ENCODE measurements around the gene PHF13. TPM values are rescaled to one million over a fixed set of nuclear protein-coding genes. Genes with fewer than 3 reads are reported as not detected.

Gene PHF13
- total RNA-seq, 4 donors from 2014 or later: 9.0 to 19.6 (median 17.1) TPM

DNA sequence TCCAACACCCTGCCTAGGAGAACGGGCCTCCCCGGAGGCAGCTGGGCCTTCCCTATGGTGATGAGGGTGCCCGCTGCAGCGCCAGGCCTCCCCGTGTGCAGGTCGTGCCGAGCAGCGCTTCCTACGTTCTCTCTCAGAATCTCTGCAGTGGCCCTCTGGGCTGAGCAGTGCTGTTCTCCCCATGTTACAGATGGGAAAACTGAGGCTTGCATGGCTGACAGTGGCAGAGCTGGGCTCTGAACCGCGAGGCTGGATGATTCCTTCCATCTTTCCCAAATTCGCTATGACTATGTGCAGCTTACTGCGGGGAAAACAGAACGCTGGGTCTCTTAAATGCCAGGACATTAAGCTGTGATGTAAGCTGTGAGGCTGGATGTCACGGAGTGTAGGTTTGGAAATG is 19.7 kb upstream of the PHF13 start:
- TF ChIP-seq, protein P1, sequence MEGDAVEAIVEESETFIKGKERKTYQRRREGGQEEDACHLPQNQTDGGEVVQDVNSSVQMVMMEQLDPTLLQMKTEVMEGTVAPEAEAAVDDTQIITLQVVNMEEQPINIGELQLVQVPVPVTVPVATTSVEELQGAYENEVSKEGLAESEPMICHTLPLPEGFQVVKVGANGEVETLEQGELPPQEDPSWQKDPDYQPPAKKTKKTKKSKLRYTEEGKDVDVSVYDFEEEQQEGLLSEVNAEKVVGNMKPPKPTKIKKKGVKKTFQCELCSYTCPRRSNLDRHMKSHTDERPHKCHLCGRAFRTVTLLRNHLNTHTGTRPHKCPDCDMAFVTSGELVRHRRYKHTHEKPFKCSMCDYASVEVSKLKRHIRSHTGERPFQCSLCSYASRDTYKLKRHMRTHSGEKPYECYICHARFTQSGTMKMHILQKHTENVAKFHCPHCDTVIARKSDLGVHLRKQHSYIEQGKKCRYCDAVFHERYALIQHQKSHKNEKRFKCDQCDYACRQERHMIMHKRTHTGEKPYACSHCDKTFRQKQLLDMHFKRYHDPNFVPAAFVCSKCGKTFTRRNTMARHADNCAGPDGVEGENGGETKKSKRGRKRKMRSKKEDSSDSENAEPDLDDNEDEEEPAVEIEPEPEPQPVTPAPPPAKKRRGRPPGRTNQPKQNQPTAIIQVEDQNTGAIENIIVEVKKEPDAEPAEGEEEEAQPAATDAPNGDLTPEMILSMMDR (IDR thresholded peaks at IDR 0.05; ENCODE audit: low read depth): no peak

GRCh38 chr1:6594977-6595740 is 18.4 kb upstream of the PHF13 start:
- TF ChIP-seq, protein P1 (IDR thresholded peaks at IDR 0.05; ENCODE audit: low read depth): no peak

GRCh38 chr1:6596351-6596750 is 17.2 kb upstream of the PHF13 start:
- TF ChIP-seq, protein P1 (IDR thresholded peaks at IDR 0.05; ENCODE audit: low read depth): no peak

DNA sequence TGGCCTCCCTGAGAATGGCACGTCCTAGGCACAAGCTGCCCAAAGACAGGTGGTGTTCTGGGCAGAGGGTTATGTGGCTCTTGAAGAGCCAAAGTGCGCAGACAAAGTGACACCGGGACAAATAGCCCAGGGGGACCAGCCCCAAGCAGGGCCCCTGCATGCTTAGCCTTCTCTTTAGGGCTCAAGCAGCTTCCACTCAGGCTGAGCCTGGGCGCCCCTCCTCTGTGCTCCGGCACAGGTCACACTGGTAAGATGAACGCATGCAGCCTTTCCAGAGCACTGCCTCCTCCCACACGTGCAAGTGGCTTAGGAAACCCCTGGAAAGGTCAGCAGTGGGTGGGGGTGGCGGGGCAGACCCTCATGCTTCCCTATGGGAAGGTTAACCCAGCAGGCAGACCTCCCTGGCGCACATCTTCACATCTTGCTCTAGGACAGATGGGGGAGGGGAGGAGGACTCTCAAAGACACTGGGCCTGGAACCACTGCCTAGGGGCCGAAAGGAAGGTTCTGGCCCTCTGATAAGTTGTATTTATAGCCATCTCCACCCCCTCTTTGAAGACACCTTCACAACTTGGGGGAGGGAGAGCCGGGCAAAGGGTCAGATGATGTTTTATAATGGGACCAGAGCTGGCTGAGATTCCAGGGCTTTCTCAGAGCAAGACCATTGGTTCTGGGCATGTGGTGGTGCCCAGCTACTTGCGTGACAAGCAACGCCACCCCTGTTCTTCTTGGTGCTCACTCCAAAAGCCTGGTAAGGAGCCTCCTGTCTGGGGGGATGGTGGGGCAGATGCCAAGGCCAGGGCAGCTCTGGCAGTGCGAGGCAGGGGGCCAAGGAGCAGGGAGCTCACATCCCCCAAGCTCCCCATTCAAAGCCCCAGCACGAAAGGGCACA is 16.4 kb upstream of the PHF13 start:
- TF ChIP-seq, protein P1 (IDR thresholded peaks at IDR 0.05; ENCODE audit: low read depth): no peak

- TF ChIP-seq, protein P1 (IDR thresholded peaks at IDR 0.05; ENCODE audit: low read depth): no peak
Measured at GRCh38 chr1:6597777-6598131, 15.8 kb upstream of the PHF13 start.

- TF ChIP-seq, protein P1 (IDR thresholded peaks at IDR 0.05; ENCODE audit: low read depth): no peak
Measured at GRCh38 chr1:6599141-6599975, 14.2 kb upstream of the PHF13 start.
